22Rv1 (cell line): ENCODE data around the gene PARD3B.

ENCODE experiments used
- CTCF ChIP-seq: fragments of 450-650 bp; IDR thresholded peaks from 2 replicates; pipeline ENCODE4 v1.5.1; 2017; ENCODE audit warnings: mild to moderate bottlenecking
- ZFX ChIP-seq: fragments of 450-650 bp; IDR thresholded peaks from 2 replicates; pipeline ENCODE4 v1.6.1; 2017; ENCODE audit warnings: antibody characterized with exemption, borderline replicate concordance

GRCh38 chr2:205644018-205644417 is 1098.7 kb downstream of the PARD3B start:
- TF ChIP-seq CTCF, result no peak
- no peak for TF ChIP-seq ZFX
